Neural cell (in vitro differentiated cells): Measurements from ENCODE around the gene C11orf65. TPM values are rescaled to one million over a fixed set of nuclear protein-coding genes. Genes with fewer than 3 reads are reported as not detected.

Experiments
- H2AFZ ChIP-seq: fragments of 200-600, 300-800 bp; sonication (generic), shearing (Covaris generic); 2 replicates; pipeline ENCODE4 v1.6.0; 2014; ENCODE audit warnings: low read depth, mild to moderate bottlenecking, antibody characterized with exemption, low read length, moderate library complexity
- H3F3A ChIP-seq: fragments of 200-600 bp; shearing (Covaris generic); 2 replicates; pipeline ENCODE4 v1.6.1; 2016; ENCODE audit warnings: mild to moderate bottlenecking, moderate library complexity, mixed read lengths, antibody characterized with exemption, low read length; ENCODE audit not compliant: insufficient read depth, poor library complexity, severe bottlenecking
- H3K27ac ChIP-seq: fragments of 200-600, 300-800 bp; sonication (generic), shearing (Covaris generic); 2 replicates; pipeline ENCODE4 v1.5.1; 2014; ENCODE audit warnings: mild to moderate bottlenecking, low read length, moderate library complexity
- H3K27me3 ChIP-seq: fragments of 300-800, 200-600 bp; sonication (generic), shearing (Covaris generic); 2 replicates; pipeline ENCODE4 v1.6.0; 2014; ENCODE audit warnings: mild to moderate bottlenecking, low read depth, low read length, moderate library complexity; ENCODE audit not compliant: insufficient read depth
- H3K36me3 ChIP-seq: fragments of 300-800, 200-600 bp; sonication (generic), shearing (Covaris generic); 2 replicates; pipeline ENCODE4 v1.5.1; 2014; ENCODE audit warnings: mild to moderate bottlenecking, antibody characterized with exemption, low read length, moderate library complexity; ENCODE audit not compliant: insufficient read depth
- H3K4me2 ChIP-seq: fragments of 300-800, 200-600 bp; sonication (generic), shearing (Covaris generic); 2 replicates; pipeline ENCODE4 v1.6.0; 2014; ENCODE audit warnings: mild to moderate bottlenecking, low read length
- H3K4me3 ChIP-seq: fragments of 300-800, 200-600 bp; sonication (generic), shearing (Covaris generic); 2 replicates; pipeline ENCODE4 v1.5.1; 2014; ENCODE audit warnings: mild to moderate bottlenecking, low read length, moderate library complexity
- H3K79me2 ChIP-seq: fragments of 200-600 bp; shearing (Covaris generic); replicated peaks from 2 replicates; pipeline ENCODE4 v1.6.0; 2014; ENCODE audit warnings: mild to moderate bottlenecking, low read length, moderate library complexity; ENCODE audit not compliant: insufficient read depth
- H3K9ac ChIP-seq: fragments of 300-800, 200-600 bp; sonication (generic), shearing (Covaris generic); 2 replicates; pipeline ENCODE4 v1.6.1; 2016; ENCODE audit warnings: mild to moderate bottlenecking, low read length, mixed read lengths
- H3K9me2 ChIP-seq: fragments of 200-600 bp; shearing (Covaris generic); 2 replicates; pipeline ENCODE4 v1.6.1; 2016; ENCODE audit warnings: mild to moderate bottlenecking, low read length, mixed read lengths; ENCODE audit not compliant: insufficient read depth
- H3K9me3 ChIP-seq: fragments of 200-600, 300-800 bp; sonication (generic), shearing (Covaris generic); 2 replicates; pipeline ENCODE4 v1.6.1; 2016; ENCODE audit warnings: mild to moderate bottlenecking, mixed run types, low read length, moderate library complexity, mixed read lengths
- H4K20me1 ChIP-seq: fragments of 200-600 bp; shearing (Covaris generic); 2 replicates; pipeline ENCODE4 v1.6.1; 2016; ENCODE audit warnings: mild to moderate bottlenecking, mixed run types; ENCODE audit not compliant: insufficient read depth
- CTCF ChIP-seq: fragments of 450-650 bp; IDR thresholded peaks from 2 replicates; pipeline ENCODE4 v1.5.1; 2014; ENCODE audit warnings: antibody characterized with exemption, mild to moderate bottlenecking, moderate library complexity; ENCODE audit not compliant: poor library complexity, severe bottlenecking
- EP300 ChIP-seq: fragments of 450-650 bp; conservative IDR thresholded peaks from 2 replicates; pipeline ENCODE4 v1.6.1; 2014; ENCODE audit warnings: antibody characterized with exemption, mild to moderate bottlenecking, moderate library complexity; ENCODE audit not compliant: poor library complexity, severe bottlenecking
- EZH2 ChIP-seq: fragments of 200-600, 300-800 bp; shearing (Covaris generic), sonication (generic); IDR thresholded peaks from 2 replicates; pipeline ENCODE4 v1.6.1; 2014; ENCODE audit warnings: antibody characterized with exemption, low read length, borderline replicate concordance, mild to moderate bottlenecking; ENCODE audit not compliant: insufficient read depth, poor library complexity, severe bottlenecking
- MXI1 ChIP-seq: fragments of 450-650 bp; conservative IDR thresholded peaks from 2 replicates; pipeline ENCODE4 v1.6.1; 2014; ENCODE audit warnings: antibody characterized with exemption, mild to moderate bottlenecking; ENCODE audit not compliant: poor library complexity, severe bottlenecking
- POLR2AphosphoS5 ChIP-seq: IDR thresholded peaks from 2 replicates; pipeline ENCODE4 v1.6.1; 2012
- RAD21 ChIP-seq: fragments of 450-650 bp; conservative IDR thresholded peaks from 2 replicates; pipeline ENCODE4 v1.6.1; 2014; ENCODE audit warnings: antibody characterized with exemption, mild to moderate bottlenecking, moderate library complexity
- REST ChIP-seq: IDR thresholded peaks from 2 replicates; pipeline ENCODE4 v1.6.1; 2012; ENCODE audit warnings: borderline replicate concordance
- SMC3 ChIP-seq: fragments of 450-650 bp; conservative IDR thresholded peaks from 2 replicates; pipeline ENCODE4 v1.6.1; 2014; ENCODE audit warnings: antibody characterized with exemption, mild to moderate bottlenecking, moderate library complexity; ENCODE audit not compliant: poor library complexity
- TAF1 ChIP-seq: IDR thresholded peaks from 2 replicates; pipeline ENCODE4 v1.6.1; 2012; ENCODE audit warnings: low read depth
- polyA plus RNA-seq: library from polyadenylated mRNA; depleted of rRNA; stranded (reverse); fragments of >200 nt; gene quantifications from 2 replicates; pipeline ENCODE4 v1.2.3, GENCODE V29; 2014

The C11orf65 gene
- polyA plus RNA-seq, 1 donor from 2014 or later: 1.1 TPM

- Histone ChIP-seq H3K4me3 (no peak overlapping the region), H3F3A (no peaks in the 10 kb centered on the region), H3K4me2 (no peak overlapping the region), H4K20me1 (no peaks in the 10 kb centered on the region), H2AFZ (no peak overlapping the region), H3K36me3 (no peaks in the 10 kb centered on the region), H3K9ac (no peak overlapping the region), H3K9me2 (no peaks in the 10 kb centered on the region), H3K27ac (no peak overlapping the region), H3K79me2 (no peaks in the 10 kb centered on the region), H3K9me3 (no peaks in the 10 kb centered on the region), H3K27me3 (no peaks in the 10 kb centered on the region)
- TF ChIP-seq MXI1 (no peak), RAD21 (no peak), POLR2AphosphoS5 (no peak), REST (no peak), SMC3 (no peak), EP300 (no peak), CTCF (no peak), TAF1 (no peak), EZH2 (no peak)
Measured at GRCh38 chr11:108370315-108370714, 97.0 kb downstream of the C11orf65 start.

GRCh38 chr11:108369064-108369463 is 98.3 kb downstream of the C11orf65 start:
- no peak overlapping the region for H2AFZ ChIP-seq
- H4K20me1 ChIP-seq: no peaks in the 10 kb centered on the region
- H3K27ac ChIP-seq: no peak overlapping the region
- TF ChIP-seq CTCF (no peak), EP300 (no peak)
- H3K36me3 ChIP-seq: no peaks in the 10 kb centered on the region
- no peak overlapping the region for H3K9ac ChIP-seq
- no peak overlapping the region for H3K4me3 ChIP-seq
- no peaks in the 10 kb centered on the region for H3K79me2 ChIP-seq
- H3K9me3 ChIP-seq: no peaks in the 10 kb centered on the region
- no peaks in the 10 kb centered on the region for H3K27me3 ChIP-seq
- H3K9me2 ChIP-seq: no peaks in the 10 kb centered on the region
- no peak overlapping the region for H3K4me2 ChIP-seq
- no peaks in the 10 kb centered on the region for H3F3A ChIP-seq
